OCI-LY7 (cell line): ENCODE results near the gene SPCS1. TPM values are rescaled to one million over a fixed set of nuclear protein-coding genes. Genes with fewer than 3 reads are reported as not detected.

ENCODE experiments used
- BruUV-seq: library from RNA; stranded (reverse); fragments of 400-500 nt; replicated peaks from 2 replicates; lab custom pipeline; 2021; lab: Mats Ljungman, UMichigan
- CTCF ChIA-PET: fragments of 300-600 bp; sonication (Branson Sonifier 250); formaldehyde crosslinking; loops from one replicate; lab custom pipeline; 2022; ENCODE audit warnings: antibody characterized with exemption; ENCODE audit not compliant: unreplicated experiment; lab: Charles Lee
- POLR2A ChIA-PET: fragments of 300-600 bp; sonication (Branson Sonifier 250); formaldehyde crosslinking; loops from one replicate; lab custom pipeline; 2022; ENCODE audit warnings: antibody characterized with exemption; lab: Charles Lee
- DNase-seq: peaks from one replicate; pipeline ENCODE4 v3.0.0-alpha.2; 2015; ENCODE audit warnings: low spot score
- H2AFZ ChIP-seq: fragments of 200-600 bp; sonication (generic), shearing (Covaris generic); 2 replicates; pipeline ENCODE4 v1.6.1; 2014; ENCODE audit warnings: mild to moderate bottlenecking, antibody characterized with exemption, low read length, moderate library complexity
- H3K27ac ChIP-seq: fragments of 200-600 bp; sonication (generic); 2 replicates; pipeline ENCODE4 v1.5.1; 2014; ENCODE audit warnings: mixed run types, low read depth, mild to moderate bottlenecking, moderate library complexity, low read length, inconsistent platforms; ENCODE audit not compliant: poor library complexity, severe bottlenecking
- H3K36me3 ChIP-seq: fragments of 200-600 bp; sonication (generic); 2 replicates; pipeline ENCODE4 v1.6.1; 2014; ENCODE audit warnings: mild to moderate bottlenecking, antibody characterized with exemption, low read length, moderate library complexity, mixed read lengths; ENCODE audit not compliant: insufficient read depth
- H3K4me1 ChIP-seq: fragments of 200-600 bp; sonication (generic); 2 replicates; pipeline ENCODE4 v1.5.1; 2014; ENCODE audit warnings: mild to moderate bottlenecking, low read length; ENCODE audit not compliant: insufficient read depth, poor library complexity, severe bottlenecking
- H3K4me2 ChIP-seq: fragments of 200-600 bp; sonication (generic); 2 replicates; pipeline ENCODE4 v1.6.1; 2014; ENCODE audit warnings: mild to moderate bottlenecking, low read length
- H3K4me3 ChIP-seq: fragments of 200-600 bp; sonication (generic); 2 replicates; pipeline ENCODE4 v1.5.1; 2014; ENCODE audit warnings: mild to moderate bottlenecking, low read depth, low read length; ENCODE audit not compliant: poor library complexity, severe bottlenecking
- H3K79me2 ChIP-seq: fragments of 200-600 bp; sonication (generic); 2 replicates; pipeline ENCODE4 v1.6.1; 2016; ENCODE audit warnings: low read depth, mild to moderate bottlenecking, low read length, moderate library complexity, mixed read lengths; ENCODE audit not compliant: insufficient read depth
- H3K9me2 ChIP-seq: fragments of 200-600 bp; sonication (generic); 2 replicates; pipeline ENCODE4 v1.6.1; 2016; ENCODE audit warnings: mild to moderate bottlenecking, low read length, mixed read lengths; ENCODE audit not compliant: insufficient read depth
- H3K9me3 ChIP-seq: fragments of 200-600 bp; sonication (generic); 2 replicates; pipeline ENCODE4 v1.6.1; 2014; ENCODE audit warnings: mild to moderate bottlenecking, mixed run types, low read length, mixed read lengths
- H4K20me1 ChIP-seq: fragments of 200-600 bp; sonication (generic); 2 replicates; pipeline ENCODE4 v1.6.1; 2014; ENCODE audit warnings: mild to moderate bottlenecking, antibody characterized with exemption, low read length, moderate library complexity, mixed read lengths; ENCODE audit not compliant: insufficient read depth
- EZH2phosphoT487 ChIP-seq: fragments of 200-600 bp; sonication (generic); IDR thresholded peaks from 2 replicates; pipeline ENCODE4 v1.6.1; 2018; ENCODE audit warnings: low read depth, borderline replicate concordance, mild to moderate bottlenecking, mixed run types, antibody characterized with exemption, low read length, moderate library complexity, mixed read lengths
- intact Hi-C: fragments of 100-400 bp; cut with micrococcal nuclease; formaldehyde crosslinking; loops from one replicate; pipeline ENCODE4 v1.10.0; 2022; ENCODE audit not compliant: unreplicated experiment
- total RNA-seq, 2 experiments: library from RNA; depleted of rRNA in 1 of 2; stranded (reverse); fragments of >200 nt in 1 of 2; shearing (Covaris generic) in 1 of 2; gene quantifications; 2 replicates each; pipeline ENCODE4 v1.2.3, GENCODE V29; 2014 to 2022
- TF ChIP-seq, protein P1 (sequence below): fragments of 200-600 bp; sonication (generic); conservative IDR thresholded peaks from 2 replicates; pipeline ENCODE4 v1.5.1; 2014; ENCODE audit warnings: mild to moderate bottlenecking, antibody characterized with exemption, low read length, moderate library complexity, mixed read lengths

The SPCS1 gene
- total RNA-seq, 2 experiments from 2014 or later: 58.1 to 81.6 TPM

DNA sequence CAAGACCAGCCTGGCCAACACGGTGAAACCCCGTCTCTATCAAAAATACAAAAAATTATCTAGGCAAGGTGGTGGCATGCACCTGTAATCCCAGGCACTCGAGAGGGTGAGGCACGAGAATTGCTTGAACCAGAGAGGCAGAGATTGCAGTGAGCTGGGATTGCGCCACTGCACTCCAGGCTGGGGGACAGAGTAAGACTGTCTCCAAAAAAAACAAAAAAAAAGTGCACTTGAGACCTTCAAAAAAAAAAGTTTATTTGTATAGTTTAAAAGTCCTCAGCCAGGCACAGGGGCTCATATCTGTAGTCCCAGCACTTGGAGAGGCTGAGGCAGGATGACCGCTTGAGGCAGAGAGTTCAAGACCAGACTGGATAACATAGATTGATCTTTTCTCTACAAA is 22.3 kb upstream of the SPCS1 start:
- H3K9me2 ChIP-seq: no peaks in the 10 kb centered on the region
- no peaks in the 10 kb centered on the region for H3K9me3 ChIP-seq
- H3K79me2 ChIP-seq: peaks cover 86% of the 10 kb centered on the region
- CTCF ChIA-PET: interaction anchor here (1.4 kb wide), 1 partner anchor 14 kb away, joined by 3 read pairs; no protein-coding TSS in a partner anchor
- POLR2A ChIA-PET: interaction anchor here (0.7 kb wide), 1 partner anchor 50 kb away, joined by 3 read pairs; no protein-coding TSS in a partner anchor
- BruUV-seq: no TSS peak
- TF ChIP-seq EZH2phosphoT487: no peak
- TF ChIP-seq, protein P1, sequence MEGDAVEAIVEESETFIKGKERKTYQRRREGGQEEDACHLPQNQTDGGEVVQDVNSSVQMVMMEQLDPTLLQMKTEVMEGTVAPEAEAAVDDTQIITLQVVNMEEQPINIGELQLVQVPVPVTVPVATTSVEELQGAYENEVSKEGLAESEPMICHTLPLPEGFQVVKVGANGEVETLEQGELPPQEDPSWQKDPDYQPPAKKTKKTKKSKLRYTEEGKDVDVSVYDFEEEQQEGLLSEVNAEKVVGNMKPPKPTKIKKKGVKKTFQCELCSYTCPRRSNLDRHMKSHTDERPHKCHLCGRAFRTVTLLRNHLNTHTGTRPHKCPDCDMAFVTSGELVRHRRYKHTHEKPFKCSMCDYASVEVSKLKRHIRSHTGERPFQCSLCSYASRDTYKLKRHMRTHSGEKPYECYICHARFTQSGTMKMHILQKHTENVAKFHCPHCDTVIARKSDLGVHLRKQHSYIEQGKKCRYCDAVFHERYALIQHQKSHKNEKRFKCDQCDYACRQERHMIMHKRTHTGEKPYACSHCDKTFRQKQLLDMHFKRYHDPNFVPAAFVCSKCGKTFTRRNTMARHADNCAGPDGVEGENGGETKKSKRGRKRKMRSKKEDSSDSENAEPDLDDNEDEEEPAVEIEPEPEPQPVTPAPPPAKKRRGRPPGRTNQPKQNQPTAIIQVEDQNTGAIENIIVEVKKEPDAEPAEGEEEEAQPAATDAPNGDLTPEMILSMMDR: no peak
- no peak for DNase-seq
- H2AFZ ChIP-seq: no peak overlapping the region
- H3K36me3 ChIP-seq: peaks cover 63% of the 10 kb centered on the region
- H4K20me1 ChIP-seq: peaks cover 31% of the 10 kb centered on the region; the same call in 1 of the 2 replicates
- intact Hi-C loops: no loop called here
- peaks cover 42% of the 10 kb centered on the region for H3K4me1 ChIP-seq
- peak overlapping the region; percentile 97 for H3K4me2 ChIP-seq
- no peak overlapping the region for H3K27ac ChIP-seq
- H3K4me3 ChIP-seq: peak overlapping the region; percentile 94

DNA sequence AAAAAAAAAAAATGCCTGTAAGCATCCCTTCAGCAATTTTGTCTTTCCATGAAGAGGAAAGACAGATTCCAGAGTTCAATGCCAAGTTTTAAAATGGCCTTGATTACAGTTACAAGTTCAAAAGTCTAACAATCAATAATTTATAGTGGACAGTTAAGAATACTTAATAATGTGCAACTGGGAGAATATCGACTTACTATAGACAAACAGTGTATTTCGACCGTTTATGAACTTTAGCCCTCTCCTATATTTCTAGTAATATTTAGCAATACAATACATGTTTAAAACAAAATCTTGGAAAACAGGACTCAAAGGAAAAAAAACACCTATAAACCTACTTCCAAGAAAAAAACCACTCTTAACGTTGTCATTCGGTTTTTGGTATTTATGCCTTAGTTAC is 21.7 kb upstream of the SPCS1 start:
- Histone ChIP-seq H3K9me2 (no peaks in the 10 kb centered on the region), H2AFZ (no peak overlapping the region), H3K4me2 (peak overlapping the region; percentile 97), H3K9me3 (no peaks in the 10 kb centered on the region), H3K4me1 (peaks cover 44% of the 10 kb centered on the region), H3K27ac (no peak overlapping the region), H3K36me3 (peaks cover 63% of the 10 kb centered on the region), H4K20me1 (peaks cover 31% of the 10 kb centered on the region; the same call in 1 of the 2 replicates), H3K4me3 (peak overlapping the region; percentile 94), H3K79me2 (peaks cover 92% of the 10 kb centered on the region)
- TF ChIP-seq, protein P1: no peak
- TF ChIP-seq EZH2phosphoT487: no peak
- ChIA-PET CTCF (interaction anchor here (1.4 kb wide), 1 partner anchor 13 kb away, joined by 3 read pairs; no protein-coding TSS in a partner anchor), POLR2A (interaction anchor here (0.7 kb wide), 1 partner anchor 51 kb away, joined by 3 read pairs; no protein-coding TSS in a partner anchor)
- no TSS peak for BruUV-seq
- DNase-seq: no peak
- intact Hi-C loops: no loop called here

DNA sequence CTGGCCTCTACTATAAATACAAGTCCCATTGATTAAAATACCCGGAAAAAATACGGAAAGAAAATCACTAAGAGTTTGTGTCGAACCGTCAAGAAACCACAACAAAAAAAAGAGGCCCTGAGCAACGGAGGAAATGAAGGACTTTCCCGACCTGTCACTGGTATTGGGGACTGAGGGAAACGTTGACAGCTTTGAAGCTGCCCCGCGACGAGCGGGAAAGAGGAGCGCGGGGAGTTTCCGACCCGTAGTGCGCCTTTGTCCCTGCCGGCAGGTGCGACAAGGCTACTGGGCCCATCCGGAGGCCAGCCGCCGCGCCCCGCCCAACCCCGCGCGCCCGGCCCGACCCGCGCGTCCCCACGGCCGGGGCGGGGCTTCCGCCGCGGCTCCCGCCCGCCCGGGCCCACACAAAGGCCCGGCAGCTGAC is 20.6 kb upstream of the SPCS1 start:
- Histone ChIP-seq H3K9me3 (no peaks in the 10 kb centered on the region), H3K79me2 (peaks cover 89% of the 10 kb centered on the region), H3K27ac (peak overlapping the region; percentile 81), H4K20me1 (peaks cover 31% of the 10 kb centered on the region; the same call in 1 of the 2 replicates), H3K4me1 (peaks cover 44% of the 10 kb centered on the region), H3K36me3 (peaks cover 63% of the 10 kb centered on the region), H3K4me3 (peak overlapping the region; percentile 94), H3K4me2 (peak overlapping the region; percentile 97), H2AFZ (peak overlapping the region; percentile 45; the same call in 1 of the 2 replicates), H3K9me2 (no peaks in the 10 kb centered on the region)
- TF ChIP-seq, protein P1: no peak
- no peak for TF ChIP-seq EZH2phosphoT487
- CTCF ChIA-PET: no interaction called here
- POLR2A ChIA-PET: interaction anchor here (0.6 to 1.0 kb wide), 5 partner anchors 21 to 1244 kb away, joined by 3 to 4 read pairs (median 3); partner anchors contain the start of genes GLT8D1 and SPCS1
- no TSS peak for BruUV-seq
- DNase-seq: peak; percentile 88
- intact Hi-C loops: loop anchor here (1.0 to 5.0 kb wide), 4 partner anchors 21 to 362 kb away; partner anchors contain the start of genes NISCH, SFMBT1, SPCS1 and UQCC5
